Pancreas (tissue), 10 donors: Measurements from ENCODE around the gene SPATA2. TPM values are rescaled to one million over a fixed set of nuclear protein-coding genes. Genes with fewer than 3 reads are reported as not detected.

ENCODE experiments used
- ATAC-seq, 4 donors: fragments of 200-7000 bp; cut with Tn5 transposase; one replicate each; pipeline versions ENCODE4 v1.8.0 to v1.9.1; 2020; ENCODE audit warnings: mild to moderate bottlenecking in 4 of 4, moderate library complexity in 4 of 4
- DNase-seq, 6 donors: peaks; one replicate each; pipeline ENCODE4 v3.0.0-alpha.2; 2020
- FAIRE-seq: peaks from 2 replicates; lab custom pipeline; 2012; peaks lifted over from hg19 to GRCh38; lab: Jason Lieb, UNC
- H3K27ac ChIP-seq, 4 donors: fragments of 200-600 bp; sonication (generic); 1 replicate in 3 of 4; 2 replicates in 1 of 4; pipeline versions ENCODE4 v1.5.0 to v1.8.0; 2020
- H3K27me3 ChIP-seq, 4 donors: fragments of 200-600 bp; one replicate each; pipeline ENCODE4 v1.8.0; 2021
- H3K36me3 ChIP-seq, 3 donors: fragments of 200-600 bp; sonication (generic) in 1 of 3; one replicate each; pipeline versions ENCODE4 v1.5.0 to v1.8.0; 2020 to 2021
- H3K4me1 ChIP-seq, 3 donors: fragments of 200-600 bp; one replicate each; pipeline ENCODE4 v1.8.0; 2021
- H3K4me3 ChIP-seq, 4 donors: fragments of 200-600 bp; sonication (generic) in 2 of 4; one replicate each; pipeline versions ENCODE4 v1.5.0 to v1.8.0; 2020 to 2021
- H3K9me3 ChIP-seq, 4 donors: fragments of 200-600 bp; one replicate each; pipeline ENCODE4 v1.8.0; 2021
- WGBS, 2 donors: extraction: QIAGEN DNeasy Blood & Tissue Kit; methylation state at CpG; one replicate each; pipeline ENCODE4 v1.1.7; 2013; 5-methylcytosine and 5-hydroxymethylcytosine counted together
- intact Hi-C, 3 donors: fragments of 100-400 bp; cut with DNase I; formaldehyde crosslinking; loops; one replicate each; pipeline versions ENCODE4 v1.11.1 to v1.14.2; 2022
- polyA plus RNA-seq, 2 donors: library from polyadenylated mRNA; stranded (reverse); fragments of 200-250 nt; gene quantifications; one replicate each; pipeline ENCODE4 v1.2.3, GENCODE V29; 2013
- total RNA-seq, 6 donors: library from RNA; stranded (reverse); fragmentation: NEBNext Ultra II Directional in 4 of 6; extraction: Animal tissue kit (Norgen Biotek cat#: 25700) in 4 of 6; gene quantifications; one replicate each; pipeline versions ENCODE4 v1.2.1 to v1.2.4, GENCODE V29; 2021 to 2023
- TF ChIP-seq, protein P1 (sequence below), 4 donors: fragments of 200-600 bp; sonication (generic) in 3 of 4; IDR thresholded peaks; one replicate each; pipeline versions ENCODE4 v1.5.0 to v1.8.0; 2021; ENCODE audit warnings: antibody characterized with exemption in 4 of 4
- donor health status: healthy with polysubstance abuse.
- donor health status: DM: no; HTN: no; CAD: no; lungs with moderate emphysema.
- donor health status: DM: no; HTN: no; CAD: no.
- donor health status: control.
- donor health status: control.
- donor health status: Bipolar disorder and iron deficiency.
- donor health status: DM: yes; HTN: yes; CAD: no.
- donor health status: DM: no; HTN: no; CAD: no.
- donor health status: DM: no; HTN: no; CAD: no.
- donor health status: DM: yes; HTN: yes; CAD: no.

SPATA2 gene
- total and polyA plus RNA-seq, 8 donors: 3.9 to 7.0 (median 4.6) TPM

DNA sequence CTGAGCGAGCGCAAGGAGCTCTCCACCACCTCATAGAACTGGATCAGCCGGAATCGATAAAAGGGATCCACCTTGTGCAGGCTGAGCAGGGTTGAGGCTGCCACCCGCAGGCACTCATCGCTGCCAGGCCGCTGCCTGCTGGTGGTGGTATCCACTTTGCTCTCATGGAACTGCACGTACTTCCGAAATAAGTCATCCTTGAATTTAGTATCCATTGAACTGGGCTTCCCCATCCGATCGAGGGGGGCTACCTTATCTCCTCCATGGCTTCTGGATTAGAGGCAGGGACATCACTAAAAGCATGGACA lies 7.1 kb downstream of the SPATA2 start:
- no peaks in the 10 kb centered on the region for H3K9me3 ChIP-seq
- DNase-seq: peak in 1 of 6 donors; percentile 37
- intact Hi-C loops: no loop called here
- no peak for ATAC-seq
- H3K4me3 ChIP-seq: no peak overlapping the region
- peaks cover 3 to 32% (median 32%) of the 10 kb centered on the region in 3 donors for H3K36me3 ChIP-seq
- TF ChIP-seq, protein P1, sequence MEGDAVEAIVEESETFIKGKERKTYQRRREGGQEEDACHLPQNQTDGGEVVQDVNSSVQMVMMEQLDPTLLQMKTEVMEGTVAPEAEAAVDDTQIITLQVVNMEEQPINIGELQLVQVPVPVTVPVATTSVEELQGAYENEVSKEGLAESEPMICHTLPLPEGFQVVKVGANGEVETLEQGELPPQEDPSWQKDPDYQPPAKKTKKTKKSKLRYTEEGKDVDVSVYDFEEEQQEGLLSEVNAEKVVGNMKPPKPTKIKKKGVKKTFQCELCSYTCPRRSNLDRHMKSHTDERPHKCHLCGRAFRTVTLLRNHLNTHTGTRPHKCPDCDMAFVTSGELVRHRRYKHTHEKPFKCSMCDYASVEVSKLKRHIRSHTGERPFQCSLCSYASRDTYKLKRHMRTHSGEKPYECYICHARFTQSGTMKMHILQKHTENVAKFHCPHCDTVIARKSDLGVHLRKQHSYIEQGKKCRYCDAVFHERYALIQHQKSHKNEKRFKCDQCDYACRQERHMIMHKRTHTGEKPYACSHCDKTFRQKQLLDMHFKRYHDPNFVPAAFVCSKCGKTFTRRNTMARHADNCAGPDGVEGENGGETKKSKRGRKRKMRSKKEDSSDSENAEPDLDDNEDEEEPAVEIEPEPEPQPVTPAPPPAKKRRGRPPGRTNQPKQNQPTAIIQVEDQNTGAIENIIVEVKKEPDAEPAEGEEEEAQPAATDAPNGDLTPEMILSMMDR (IDR thresholded peaks at IDR 0.05): no peak
- H3K4me1 ChIP-seq: peaks cover 0 to 10% (median 4%) of the 10 kb centered on the region in 3 donors
- FAIRE-seq: no peak
- H3K27ac ChIP-seq: no peak overlapping the region
- H3K27me3 ChIP-seq: no peaks in the 10 kb centered on the region
- 93% methylated on average over 11 of the region's 11 CpGs for WGBS, 2 donors

DNA sequence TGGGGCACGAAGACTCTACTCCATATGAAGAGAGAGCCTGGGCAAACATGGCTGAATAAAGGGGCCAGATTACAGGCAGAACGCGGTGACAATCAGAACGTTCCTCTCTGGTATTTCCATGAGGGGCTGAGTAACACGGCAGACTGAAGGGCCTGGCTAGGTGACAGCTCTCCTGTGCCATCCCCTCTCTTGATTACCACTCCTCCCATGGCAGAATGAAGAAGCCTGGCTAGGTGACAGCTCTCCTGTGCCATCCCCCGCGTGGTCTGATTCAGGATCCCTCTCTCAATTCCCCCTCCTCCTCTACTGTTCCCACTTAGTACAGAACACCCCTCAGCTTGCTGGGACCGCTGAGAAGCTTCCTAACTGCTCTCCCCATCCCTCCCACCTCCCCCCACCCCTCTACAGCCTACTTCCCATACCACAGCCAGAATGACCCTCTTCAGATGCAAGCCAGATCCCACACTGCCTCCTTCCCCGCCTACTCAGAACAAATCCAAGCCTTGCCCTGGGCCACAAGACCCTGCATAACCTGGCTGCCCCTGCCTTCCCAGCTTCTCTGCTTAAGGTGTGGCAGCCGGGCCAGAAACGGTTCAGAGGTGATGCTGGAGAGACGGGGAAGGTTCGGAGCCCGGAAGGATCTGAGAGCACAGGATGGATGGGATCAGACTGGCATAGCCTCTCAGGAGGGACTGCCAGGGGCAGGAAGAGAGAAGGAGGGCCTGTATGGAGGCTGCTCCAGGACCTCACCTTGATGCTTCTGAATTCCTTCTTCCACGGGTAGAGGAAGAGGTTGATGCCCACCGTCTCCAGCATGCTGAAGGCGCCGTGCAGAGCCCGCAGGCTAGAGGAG lies 7.7 kb downstream of the SPATA2 start:
- H3K36me3 ChIP-seq: peaks cover 3 to 32% (median 32%) of the 10 kb centered on the region in 3 donors
- TF ChIP-seq, protein P1 (IDR thresholded peaks at IDR 0.05): no peak
- intact Hi-C loops: no loop called here
- no peak for ATAC-seq
- H3K4me1 ChIP-seq: peaks cover 0 to 7% (median 4%) of the 10 kb centered on the region in 3 donors
- H3K27ac ChIP-seq: no peak overlapping the region
- 91 to 92% methylated on average over 19 of the region's 19 CpGs for WGBS, 2 donors
- DNase-seq: no peak
- FAIRE-seq: no peak
- H3K9me3 ChIP-seq: no peaks in the 10 kb centered on the region
- H3K4me3 ChIP-seq: no peak overlapping the region
- H3K27me3 ChIP-seq: no peaks in the 10 kb centered on the region

DNA sequence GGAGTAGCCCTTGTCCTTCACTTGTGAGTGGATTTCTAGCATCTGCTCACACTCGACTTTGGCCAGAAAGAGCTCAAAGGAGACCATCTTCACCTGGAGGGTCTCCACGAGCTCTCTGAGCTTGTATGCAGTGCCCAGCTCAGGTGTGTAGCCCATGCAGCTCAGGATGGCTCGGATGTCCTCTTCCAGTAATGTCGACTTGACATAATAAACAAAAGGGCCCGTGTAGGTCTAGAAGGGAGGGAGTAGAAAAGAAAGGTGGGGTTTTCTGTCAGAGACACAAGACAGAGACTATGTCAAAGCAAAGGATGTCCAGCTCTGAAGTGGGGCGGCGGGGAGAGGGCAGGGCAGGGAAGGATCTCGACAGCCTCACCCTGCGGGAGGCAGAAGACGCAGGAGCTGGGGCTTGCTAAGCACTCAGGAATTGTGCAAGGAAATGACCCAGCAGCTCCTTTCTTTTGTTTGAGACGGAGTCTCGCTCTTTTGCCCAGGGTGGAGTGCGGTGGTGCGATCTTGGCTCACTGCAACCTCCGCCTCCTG lies 8.6 kb downstream of the SPATA2 start:
- DNase-seq (no peak), ATAC-seq (no peak), FAIRE-seq (no peak)
- WGBS, 2 donors: 89 to 92% methylated on average over 14 to 15 of the region's 15 CpGs
- TF ChIP-seq, protein P1 (IDR thresholded peaks at IDR 0.05): no peak
- intact Hi-C loops: no loop called here
- H3K9me3 ChIP-seq: no peaks in the 10 kb centered on the region
- H3K27ac ChIP-seq: no peak overlapping the region
- no peaks in the 10 kb centered on the region for H3K27me3 ChIP-seq
- peaks cover 0 to 7% (median 4%) of the 10 kb centered on the region in 3 donors for H3K4me1 ChIP-seq
- no peak overlapping the region for H3K4me3 ChIP-seq
- peaks cover 3 to 32% (median 32%) of the 10 kb centered on the region in 3 donors for H3K36me3 ChIP-seq

DNA sequence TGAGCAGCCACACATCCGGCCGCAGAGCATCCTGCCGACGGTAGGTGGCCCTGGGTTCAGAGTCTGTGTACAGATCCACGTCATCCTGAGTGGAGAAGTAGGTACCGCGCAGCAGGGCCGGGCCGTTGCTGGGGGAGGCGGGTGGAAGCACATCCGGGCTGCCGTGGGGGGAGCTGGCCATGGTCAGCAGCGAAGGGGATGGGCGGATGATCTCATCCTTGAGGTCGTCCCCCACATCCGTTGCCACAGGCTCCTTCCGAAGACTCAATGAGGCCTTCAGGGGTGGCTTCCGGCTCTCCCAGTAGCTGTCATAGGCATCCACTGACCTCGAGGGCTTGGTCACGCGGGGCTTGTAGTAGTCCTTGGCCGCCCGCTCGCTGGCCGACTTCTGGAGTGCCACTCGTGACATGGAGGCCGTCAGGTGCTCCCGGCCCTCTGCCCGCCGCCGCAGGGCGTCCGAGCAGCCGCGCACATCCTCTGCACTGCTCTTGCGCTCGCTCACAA lies 9.2 kb downstream of the SPATA2 start:
- Histone ChIP-seq H3K4me3 (no peak overlapping the region), H3K36me3 (peaks cover 3 to 32% (median 32%) of the 10 kb centered on the region in 3 donors), H3K9me3 (no peaks in the 10 kb centered on the region), H3K4me1 (peaks cover 0 to 7% (median 4%) of the 10 kb centered on the region in 3 donors), H3K27ac (no peak overlapping the region), H3K27me3 (no peaks in the 10 kb centered on the region)
- TF ChIP-seq, protein P1 (IDR thresholded peaks at IDR 0.05): no peak
- ATAC-seq (no peak), FAIRE-seq (no peak), DNase-seq (peak in 1 of 6 donors; percentile 63)
- intact Hi-C loops: no loop called here
- WGBS, 2 donors: 90 to 92% methylated on average over 37 of the region's 37 CpGs
